Upper lobe of right lung (tissue), 1 donor: ENCODE measurements around the gene TUBGCP6. TPM values are rescaled to one million over a fixed set of nuclear protein-coding genes. Genes with fewer than 3 reads are reported as not detected.
A peak's percentile ranks its signal among the peaks of the same experiment; 100 is the strongest.

Source experiments
- ATAC-seq: fragments of 200-7000 bp; cut with Tn5 transposase; one replicate; pipeline ENCODE4 v1.9.1; 2020; ENCODE audit warnings: mild to moderate bottlenecking, moderate library complexity
- DNase-seq: peaks from one replicate; pipeline ENCODE4 v3.0.0-alpha.2; 2020
- H3K27ac ChIP-seq: fragments of 200-600 bp; one replicate; pipeline ENCODE4 v1.8.0; 2022
- H3K27me3 ChIP-seq: fragments of 200-600 bp; one replicate; pipeline ENCODE4 v1.8.0; 2022; ENCODE audit warnings: mild to moderate bottlenecking
- H3K36me3 ChIP-seq: fragments of 200-600 bp; one replicate; pipeline ENCODE4 v1.8.0; 2022
- H3K4me1 ChIP-seq: fragments of 200-600 bp; one replicate; pipeline ENCODE4 v1.8.0; 2022
- H3K4me3 ChIP-seq: fragments of 200-600 bp; one replicate; pipeline ENCODE4 v1.8.0; 2022; ENCODE audit warnings: mild to moderate bottlenecking
- H3K9me3 ChIP-seq: fragments of 200-600 bp; one replicate; pipeline ENCODE4 v1.8.0; 2022
- intact Hi-C: fragments of 100-400 bp; cut with DNase I; formaldehyde crosslinking; loops from one replicate; pipeline ENCODE4 v1.11.0; 2022
- total RNA-seq: library from RNA; stranded (reverse); fragmentation: NEBNext Ultra II Directional; extraction: Animal tissue kit (Norgen Biotek cat#: 25700); gene quantifications from one replicate; pipeline ENCODE4 v1.2.1, GENCODE V29; 2021
- TF ChIP-seq, protein P1 (sequence below): fragments of 200-600 bp; IDR thresholded peaks from one replicate; pipeline ENCODE4 v1.8.0; 2022; ENCODE audit warnings: antibody characterized with exemption
- donor health status: DM: no; HTN: yes; CAD: no; lungs with severe emphysema.

The TUBGCP6 gene
- total RNA-seq, 1 donor from 2014 or later, result 51.3 TPM

DNA sequence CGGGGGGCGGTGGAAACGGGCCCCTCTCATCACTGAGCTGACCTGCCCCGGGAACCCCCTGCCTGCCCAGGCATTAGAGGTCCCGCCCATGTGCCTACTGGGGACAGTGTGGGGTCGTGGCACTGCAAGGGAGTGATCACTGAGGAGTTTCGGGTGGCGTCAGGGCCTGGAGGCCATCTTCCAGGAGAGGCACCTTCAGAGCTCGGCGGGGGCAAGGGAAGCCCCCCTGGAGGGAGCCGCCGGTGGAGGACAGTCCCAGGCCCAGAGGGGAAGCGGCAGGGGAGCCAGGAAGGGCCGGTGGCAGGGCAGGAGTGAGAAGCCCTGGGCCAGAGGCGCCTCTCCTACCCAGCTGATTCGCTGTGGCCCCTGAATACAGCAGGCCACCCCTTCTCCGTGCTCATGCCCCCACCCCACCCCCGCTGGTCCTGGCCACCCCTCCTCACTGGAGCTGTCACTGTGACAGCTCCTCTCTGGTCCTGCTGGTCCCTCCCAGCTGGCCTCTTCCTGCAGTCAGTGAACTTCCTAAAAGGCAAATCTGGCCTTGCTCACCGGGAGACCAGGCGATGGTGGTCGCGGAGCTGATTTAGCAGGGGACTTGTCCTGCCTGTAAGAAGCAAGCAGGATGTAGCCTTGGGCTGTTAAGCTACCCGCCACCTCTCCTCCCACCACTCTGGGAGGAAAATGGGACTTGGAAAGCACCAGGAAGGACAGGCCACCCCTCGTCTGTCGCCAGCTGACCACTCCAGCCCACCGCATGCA, 27.4 kb upstream of the TUBGCP6 start:
- intact Hi-C loops, result loop anchor here (10.0 kb wide), 1 partner anchor 53 kb away; the partner anchor contains the start of gene DENND6B
- Histone ChIP-seq H3K36me3 (peaks cover 22% of the 10 kb centered on the region), H3K4me3 (peak overlapping the region; percentile 56), H3K27me3 (no peaks in the 10 kb centered on the region), H3K27ac (no peak overlapping the region), H3K4me1 (peaks cover 40% of the 10 kb centered on the region), H3K9me3 (no peaks in the 10 kb centered on the region)
- TF ChIP-seq, protein P1, sequence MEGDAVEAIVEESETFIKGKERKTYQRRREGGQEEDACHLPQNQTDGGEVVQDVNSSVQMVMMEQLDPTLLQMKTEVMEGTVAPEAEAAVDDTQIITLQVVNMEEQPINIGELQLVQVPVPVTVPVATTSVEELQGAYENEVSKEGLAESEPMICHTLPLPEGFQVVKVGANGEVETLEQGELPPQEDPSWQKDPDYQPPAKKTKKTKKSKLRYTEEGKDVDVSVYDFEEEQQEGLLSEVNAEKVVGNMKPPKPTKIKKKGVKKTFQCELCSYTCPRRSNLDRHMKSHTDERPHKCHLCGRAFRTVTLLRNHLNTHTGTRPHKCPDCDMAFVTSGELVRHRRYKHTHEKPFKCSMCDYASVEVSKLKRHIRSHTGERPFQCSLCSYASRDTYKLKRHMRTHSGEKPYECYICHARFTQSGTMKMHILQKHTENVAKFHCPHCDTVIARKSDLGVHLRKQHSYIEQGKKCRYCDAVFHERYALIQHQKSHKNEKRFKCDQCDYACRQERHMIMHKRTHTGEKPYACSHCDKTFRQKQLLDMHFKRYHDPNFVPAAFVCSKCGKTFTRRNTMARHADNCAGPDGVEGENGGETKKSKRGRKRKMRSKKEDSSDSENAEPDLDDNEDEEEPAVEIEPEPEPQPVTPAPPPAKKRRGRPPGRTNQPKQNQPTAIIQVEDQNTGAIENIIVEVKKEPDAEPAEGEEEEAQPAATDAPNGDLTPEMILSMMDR, result no peak
- ATAC-seq (no peak), DNase-seq (no peak)

DNA sequence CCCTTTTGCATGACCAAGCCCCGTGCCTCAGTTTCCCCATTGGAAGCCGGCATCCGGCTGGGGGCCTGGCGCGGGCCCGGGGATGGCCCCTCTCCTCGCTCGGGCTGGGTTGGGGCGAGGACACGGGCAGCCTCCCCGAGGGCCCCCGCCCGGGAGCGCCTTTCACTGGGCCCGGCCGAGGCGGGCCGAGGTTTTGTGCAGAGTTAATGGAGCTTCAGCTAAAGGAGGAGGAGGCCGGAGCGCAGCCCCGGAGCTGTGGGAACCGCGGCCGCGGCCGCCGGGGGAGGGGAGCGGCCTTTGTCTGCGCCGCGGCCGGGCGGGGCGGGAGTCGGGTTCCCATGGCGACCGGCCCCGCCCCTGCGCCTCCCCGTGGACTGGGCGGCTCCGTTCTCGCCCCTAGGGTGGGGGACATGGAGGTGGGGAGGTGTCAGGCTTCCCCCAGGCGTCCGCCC, 26.7 kb upstream of the TUBGCP6 start:
- Histone ChIP-seq H3K27me3 (no peaks in the 10 kb centered on the region), H3K9me3 (no peaks in the 10 kb centered on the region), H3K36me3 (peaks cover 16% of the 10 kb centered on the region), H3K4me1 (peaks cover 43% of the 10 kb centered on the region), H3K4me3 (peak overlapping the region; percentile 56), H3K27ac (peak overlapping the region; percentile 39)
- DNase-seq, result peak; percentile 84
- TF ChIP-seq, protein P1, result no peak
- intact Hi-C loops, result loop anchor here (10.0 kb wide), 1 partner anchor 53 kb away; the partner anchor contains the start of gene DENND6B
- peak; percentile 32 for ATAC-seq

DNA sequence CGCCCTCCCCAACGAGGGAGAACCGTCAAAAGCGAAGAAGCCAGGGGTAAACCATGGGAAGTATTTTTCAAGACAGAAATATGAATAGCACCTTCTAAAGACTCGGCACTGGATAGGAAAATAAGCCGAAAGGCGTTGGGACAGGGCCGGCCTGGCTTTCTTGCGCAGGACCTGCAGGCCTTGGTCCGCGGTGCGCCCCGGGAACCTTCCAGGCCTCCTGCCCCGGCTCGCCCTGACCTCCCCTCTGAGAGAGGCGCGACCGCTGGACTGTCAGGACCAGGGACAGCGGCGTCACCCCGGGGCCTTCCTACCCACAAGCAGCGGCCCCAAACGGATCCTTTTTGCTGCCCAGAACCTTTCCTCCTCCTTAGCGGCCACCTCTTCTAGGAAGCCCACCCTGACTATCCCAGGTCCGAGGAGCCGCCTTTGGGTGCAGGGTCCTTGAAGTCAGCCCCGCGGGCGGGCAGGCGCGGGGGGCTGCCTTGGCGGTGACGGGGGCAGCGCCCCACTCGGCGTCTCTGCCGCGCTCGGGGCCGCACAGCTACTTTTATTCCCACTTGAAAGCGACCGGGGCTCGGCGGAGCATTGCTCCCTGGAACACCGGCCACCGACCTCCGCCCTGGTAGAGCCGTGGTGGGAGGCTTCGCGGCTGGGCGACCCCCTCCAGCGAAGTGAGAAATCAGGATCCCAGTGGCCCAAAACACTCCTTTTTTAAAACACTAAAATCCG, 26.0 kb upstream of the TUBGCP6 start:
- Histone ChIP-seq H3K9me3 (no peaks in the 10 kb centered on the region), H3K4me1 (peaks cover 43% of the 10 kb centered on the region), H3K4me3 (peak overlapping the region; percentile 56), H3K27ac (peak overlapping the region; percentile 63), H3K27me3 (no peaks in the 10 kb centered on the region), H3K36me3 (peaks cover 11% of the 10 kb centered on the region)
- intact Hi-C loops, result loop anchor here (10.0 kb wide), 1 partner anchor 54 kb away; the partner anchor contains the start of gene DENND6B
- ATAC-seq (peak; percentile 54), DNase-seq (peak; percentile 87)
- TF ChIP-seq, protein P1, result no peak

DNA sequence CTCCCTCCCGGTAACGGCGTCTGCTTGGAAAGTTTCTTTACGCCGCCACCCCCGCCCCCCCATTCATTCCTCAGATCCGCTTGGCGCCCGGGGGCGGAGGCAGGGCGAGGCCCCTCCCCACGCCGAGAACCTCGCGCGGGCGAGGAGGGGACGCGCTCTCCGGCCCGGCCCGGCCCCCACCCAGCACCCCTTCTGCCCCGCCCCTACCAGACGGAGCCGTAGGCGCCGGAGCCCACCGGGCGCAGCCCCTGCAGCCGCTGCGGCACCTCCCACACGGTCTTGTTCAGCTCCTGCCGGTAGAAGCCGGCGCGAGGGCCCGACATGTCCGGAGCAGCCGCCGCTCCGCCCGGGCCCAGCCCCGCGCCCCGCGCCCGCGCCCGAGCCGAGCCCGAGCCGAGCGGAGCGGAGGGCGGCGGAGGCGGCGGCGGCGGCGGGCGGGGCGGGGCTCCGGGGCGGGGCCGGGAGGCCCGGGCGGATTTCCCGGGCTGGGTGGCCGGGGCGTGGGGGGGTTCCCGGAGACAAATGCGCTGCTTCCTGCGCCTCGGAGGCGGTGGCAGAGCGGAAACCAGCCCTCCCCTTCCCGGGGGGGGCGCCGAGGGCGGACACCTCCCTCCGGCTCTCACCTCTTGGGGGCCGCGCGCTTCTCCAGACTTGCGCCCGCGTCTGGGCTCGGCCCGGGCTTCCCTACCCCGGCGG, 25.3 kb upstream of the TUBGCP6 start, which contains the start of gene MAPK11:
TSS of gene MAPK11 (minus strand) at position 411 of the 696 bp plus-strand sequence. CDS start at position 323, 88 bp downstream.
- Histone ChIP-seq H3K9me3 (no peaks in the 10 kb centered on the region), H3K4me1 (peaks cover 43% of the 10 kb centered on the region), H3K27ac (peak within 1 kb of the TSS; percentile 63), H3K27me3 (no peaks in the 10 kb centered on the region), H3K36me3 (peaks cover 3% of the 10 kb centered on the region), H3K4me3 (peak within 1 kb of the TSS; percentile 56)
- DNase-seq (no peak), ATAC-seq (peak; percentile 16)
- TF ChIP-seq, protein P1, result no peak
- intact Hi-C loops, result loop anchor here (10.0 kb wide), 2 partner anchors 55 to 235 kb away; partner anchors contain the start of genes DENND6B, LMF2 and NCAPH2

DNA sequence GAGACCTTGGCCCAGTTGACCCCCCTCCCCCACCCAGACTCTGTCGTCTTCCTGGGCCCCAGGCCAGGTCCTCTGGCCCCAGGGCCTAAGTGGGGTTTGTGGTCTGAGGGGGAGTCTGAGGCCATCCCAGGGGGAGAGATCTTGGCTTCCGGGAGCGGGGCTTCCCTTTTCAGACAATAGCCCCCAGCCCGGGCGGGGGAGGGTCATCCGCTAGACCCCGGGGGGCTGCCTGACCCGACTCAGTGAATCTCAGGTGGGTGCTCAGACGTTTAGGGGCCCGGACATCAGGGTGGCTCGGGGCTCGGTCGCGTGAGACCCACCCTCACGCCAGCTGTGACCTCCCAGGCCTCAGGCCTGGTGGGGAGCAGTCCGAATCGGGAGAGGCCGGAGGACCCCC, 24.7 kb upstream of the TUBGCP6 start:
- Histone ChIP-seq H3K27ac (peak overlapping the region; percentile 13), H3K4me1 (peaks cover 43% of the 10 kb centered on the region), H3K36me3 (no peaks in the 10 kb centered on the region), H3K4me3 (peak overlapping the region; percentile 56), H3K9me3 (no peaks in the 10 kb centered on the region), H3K27me3 (no peaks in the 10 kb centered on the region)
- TF ChIP-seq, protein P1, result no peak
- DNase-seq (no peak), ATAC-seq (no peak)
- intact Hi-C loops, result loop anchor here (10.0 kb wide), 1 partner anchor 235 kb away; the partner anchor contains the start of genes LMF2 and NCAPH2
